Neural crest cell (in vitro differentiated cells): ENCODE data around the gene TSGA10IP. TPM values are rescaled to one million over a fixed set of nuclear protein-coding genes. Genes with fewer than 3 reads are reported as not detected.
A peak's percentile ranks its signal among the peaks of the same experiment; 100 is the strongest.

Experiments
- DNase-seq: peaks from one replicate; pipeline ENCODE4 v3.0.0; 2021; ENCODE audit warnings: low read depth, mixed read lengths, low spot score
- H3K27ac Mint-ChIP-seq: one replicate; pipeline ENCODE4 v1.8.0; 2021; ENCODE audit warnings: mild to moderate bottlenecking, mixed read lengths; ENCODE audit not compliant: unreplicated experiment
- H3K27me3 Mint-ChIP-seq: 2 replicates; pipeline ENCODE4 v1.8.0; 2021; ENCODE audit warnings: low read depth, mild to moderate bottlenecking, mixed read lengths
- H3K36me3 Mint-ChIP-seq: 2 replicates; pipeline ENCODE4 v1.8.0; 2021; ENCODE audit warnings: low read depth, mild to moderate bottlenecking, mixed read lengths
- H3K4me1 Mint-ChIP-seq: 2 replicates; pipeline ENCODE4 v1.8.0; 2021; ENCODE audit warnings: mixed read lengths
- H3K4me3 Mint-ChIP-seq: one replicate; pipeline ENCODE4 v1.8.0; 2021; ENCODE audit warnings: mild to moderate bottlenecking, mixed read lengths
- H3K9me3 Mint-ChIP-seq: 2 replicates; pipeline ENCODE4 v1.8.0; 2021; ENCODE audit warnings: mixed read lengths
- CTCF ChIP-seq: fragments of 200-600 bp; sonication (generic); conservative IDR thresholded peaks from 2 replicates; pipeline ENCODE4 v1.5.0; 2021; ENCODE audit warnings: antibody characterized with exemption, mild to moderate bottlenecking
- total RNA-seq: library from RNA; stranded (reverse); gene quantifications from 2 replicates; pipeline ENCODE4 v1.2.1, GENCODE V29; 2021

The TSGA10IP gene
- total RNA-seq, 1 donor from 2014 or later = 2.7 TPM

- no peaks in the 10 kb centered on the region for H3K27me3 Mint-ChIP-seq
- peak; percentile 92 for DNase-seq
- peak; percentile 96 for TF ChIP-seq CTCF
- H3K4me1 Mint-ChIP-seq = peaks cover 6% of the 10 kb centered on the region
- H3K9me3 Mint-ChIP-seq = no peaks in the 10 kb centered on the region
- peak overlapping the region; percentile 27 for H3K4me3 Mint-ChIP-seq
- no peaks in the 10 kb centered on the region for H3K36me3 Mint-ChIP-seq
- no peak overlapping the region for H3K27ac Mint-ChIP-seq
Observed at GRCh38 chr11:65988791-65989592, 43.7 kb downstream of the TSGA10IP start.

- Mint-ChIP-seq H3K36me3 (peaks cover 2% of the 10 kb centered on the region), H3K4me3 (no peak overlapping the region), H3K9me3 (no peaks in the 10 kb centered on the region), H3K4me1 (peaks cover 6% of the 10 kb centered on the region), H3K27ac (no peak overlapping the region), H3K27me3 (no peaks in the 10 kb centered on the region)
- TF ChIP-seq CTCF = no peak
- no peak for DNase-seq
Observed at GRCh38 chr11:65992056-65992455, 46.8 kb downstream of the TSGA10IP start.

- Mint-ChIP-seq H3K4me3 (peak overlapping the region; percentile 81), H3K27ac (no peak overlapping the region), H3K9me3 (no peaks in the 10 kb centered on the region), H3K27me3 (no peaks in the 10 kb centered on the region), H3K4me1 (peaks cover 13% of the 10 kb centered on the region), H3K36me3 (peaks cover 13% of the 10 kb centered on the region)
- TF ChIP-seq CTCF = no peak
- no peak for DNase-seq
Observed at GRCh38 chr11:65997286-65997685, 52.0 kb downstream of the TSGA10IP start.

GRCh38 chr11:66001942-66002647 lies 56.8 kb downstream of the TSGA10IP start, which contains the start of the genes BANF1 and EIF1AD:
TSS of gene BANF1 (plus strand) at chr11:66002503. CDS start at chr11:66003251, 748 bp downstream.
TSS of gene EIF1AD (minus strand) at chr11:66002157. CDS start at chr11:66000389, 1,768 bp downstream.
- DNase-seq = peak; percentile 92
- TF ChIP-seq CTCF = no peak
- Mint-ChIP-seq H3K4me3 (peak within 1 kb of the TSS; percentile 100), H3K36me3 (peaks cover 14% of the 10 kb centered on the region), H3K4me1 (peaks cover 25% of the 10 kb centered on the region), H3K27me3 (no peaks in the 10 kb centered on the region), H3K9me3 (no peaks in the 10 kb centered on the region), H3K27ac (peak within 1 kb of the TSS; percentile 100)

- DNase-seq = no peak
- Mint-ChIP-seq H3K36me3 (peaks cover 10% of the 10 kb centered on the region), H3K27ac (no peak overlapping the region), H3K9me3 (no peaks in the 10 kb centered on the region), H3K27me3 (no peaks in the 10 kb centered on the region), H3K4me3 (peak overlapping the region; percentile 100), H3K4me1 (peaks cover 25% of the 10 kb centered on the region)
- no peak for TF ChIP-seq CTCF
Observed at GRCh38 chr11:66002648-66003225, 57.5 kb downstream of the TSGA10IP start.
